Stimulated activated CD4-positive, alpha-beta T cell treated with anti-CD3 and anti-CD28 coated beads, Interleukin-4, amount 100 ng/mL, for 48 hours (primary cell): ENCODE measurements around the gene MS4A6A.
"Not testable (repeated sequence)": the region's sequence is repeated elsewhere in the genome, so short reads cannot be mapped to it uniquely, and the experiment has no call there.

Source experiments
- DNase-seq, 2 donors: peaks; one replicate each; pipeline ENCODE4 v3.0.0-alpha.2; 2020; ENCODE audit warnings: low read depth in 2 of 2

The MS4A6A gene

GRCh38 chr11:60182541-60183330 is at the start of gene MS4A6A:
MS4A6A (minus strand) TSS chr11:60183083; CDS start chr11:60181727, 1,356 bp downstream.
- no peak for DNase-seq

GRCh38 chr11:60230681-60231080 is 47.8 kb upstream of the MS4A6A start:
- no peak for DNase-seq

- no peak for DNase-seq
Observed at GRCh38 chr11:60222141-60222540, 39.3 kb upstream of the MS4A6A start.

- DNase-seq, result no peak
Observed at GRCh38 chr11:60221692-60222091, 38.8 kb upstream of the MS4A6A start.

- no peak for DNase-seq
Observed at GRCh38 chr11:60221181-60221580, 38.3 kb upstream of the MS4A6A start.

- DNase-seq, result no peak
Observed at GRCh38 chr11:60214386-60214785, 31.5 kb upstream of the MS4A6A start.

GRCh38 chr11:60211206-60211605 is 28.3 kb upstream of the MS4A6A start:
- DNase-seq, result no peak

GRCh38 chr11:60209977-60210376 is 27.1 kb upstream of the MS4A6A start:
- no peak for DNase-seq

GRCh38 chr11:60208951-60209350 is 26.1 kb upstream of the MS4A6A start:
- DNase-seq, result no peak

GRCh38 chr11:60208146-60208895 is 25.4 kb upstream of the MS4A6A start:
- DNase-seq, result no peak

- DNase-seq, result no peak
Observed at GRCh38 chr11:60206616-60207015, 23.7 kb upstream of the MS4A6A start.

- no peak for DNase-seq
Observed at GRCh38 chr11:60204922-60205321, 22.0 kb upstream of the MS4A6A start.

GRCh38 chr11:60201334-60201733 is 18.5 kb upstream of the MS4A6A start:
- DNase-seq, result not testable (repeated sequence)

- DNase-seq, result no peak
Observed at GRCh38 chr11:60197442-60197841, 14.6 kb upstream of the MS4A6A start.

- no peak for DNase-seq
Observed at GRCh38 chr11:60195923-60196368, 13.1 kb upstream of the MS4A6A start.

- DNase-seq, result no peak
Observed at GRCh38 chr11:60194511-60194910, 11.6 kb upstream of the MS4A6A start.

GRCh38 chr11:60193687-60194433 is 11.0 kb upstream of the MS4A6A start:
- DNase-seq, result peak; percentile 62

- DNase-seq, result not testable (repeated sequence)
Observed at GRCh38 chr11:60192564-60192963, 9.7 kb upstream of the MS4A6A start.

- not testable (repeated sequence) for DNase-seq
Observed at GRCh38 chr11:60188481-60188880, 5.6 kb upstream of the MS4A6A start.

GRCh38 chr11:60186128-60186527 is 3.2 kb upstream of the MS4A6A start:
- not testable (repeated sequence) for DNase-seq

GRCh38 chr11:60185512-60185827 is 2.6 kb upstream of the MS4A6A start:
- not testable (repeated sequence) for DNase-seq

- DNase-seq, result no peak
Observed at GRCh38 chr11:60184824-60185511, 2.1 kb upstream of the MS4A6A start.
